Astrocyte (in vitro differentiated cells and primary cell): ENCODE results near the gene SMAD3. TPM values are rescaled to one million over a fixed set of nuclear protein-coding genes. Genes with fewer than 3 reads are reported as not detected.

ENCODE experiments used
- DNase-seq: peaks from one replicate; pipeline ENCODE4 v3.0.0-alpha.2; 2010; ENCODE audit warnings: low read depth
- FAIRE-seq: peaks from 2 replicates; lab custom pipeline; 2011; peaks lifted over from hg19 to GRCh38; lab: Jason Lieb, UNC
- H2AFZ ChIP-seq: 2 replicates; pipeline ENCODE4 v1.6.0; 2012; ENCODE audit warnings: low read depth, low read length, inconsistent platforms
- H3K27ac ChIP-seq: 2 replicates; pipeline ENCODE4 v1.5.1; 2011; ENCODE audit warnings: low read depth, low read length, inconsistent platforms
- H3K27me3 ChIP-seq: 2 replicates; pipeline ENCODE4 v1.6.0; 2011; ENCODE audit warnings: low read length, inconsistent platforms; ENCODE audit not compliant: insufficient read depth
- H3K36me3 ChIP-seq: 2 replicates; pipeline ENCODE4 v1.5.1; 2011; ENCODE audit warnings: low read length, inconsistent platforms; ENCODE audit not compliant: insufficient read depth
- H3K4me1 ChIP-seq: 2 replicates; pipeline ENCODE4 v1.5.1; 2011; ENCODE audit warnings: low read length, inconsistent platforms; ENCODE audit not compliant: insufficient read depth
- H3K4me2 ChIP-seq: 2 replicates; pipeline ENCODE4 v1.6.0; 2012; ENCODE audit warnings: low read length, inconsistent platforms
- H3K4me3 ChIP-seq: 2 replicates; pipeline ENCODE4 v1.5.1; 2011; ENCODE audit warnings: low read depth, mild to moderate bottlenecking, low read length, inconsistent platforms; ENCODE audit not compliant: insufficient read depth
- H3K79me2 ChIP-seq: 2 replicates; pipeline ENCODE4 v1.6.0; 2012; ENCODE audit warnings: mild to moderate bottlenecking, low read length, inconsistent platforms; ENCODE audit not compliant: insufficient read depth
- H3K9ac ChIP-seq: 2 replicates; pipeline ENCODE4 v1.6.0; 2012; ENCODE audit warnings: mild to moderate bottlenecking, low read length, inconsistent platforms
- H3K9me3 ChIP-seq: 2 replicates; pipeline ENCODE4 v1.5.1; 2012; ENCODE audit warnings: low read depth, mild to moderate bottlenecking, low read length, inconsistent platforms; ENCODE audit not compliant: insufficient read depth
- H4K20me1 ChIP-seq: 2 replicates; pipeline ENCODE4 v1.6.0; 2012; ENCODE audit warnings: low read length, inconsistent platforms; ENCODE audit not compliant: insufficient read depth
- H3K27ac Mint-ChIP-seq: one replicate; pipeline ENCODE4 v1.8.0; 2021; ENCODE audit warnings: mild to moderate bottlenecking, mixed read lengths; ENCODE audit not compliant: unreplicated experiment
- H3K27me3 Mint-ChIP-seq: one replicate; pipeline ENCODE4 v1.8.0; 2021; ENCODE audit warnings: low read depth, mixed read lengths; ENCODE audit not compliant: unreplicated experiment
- H3K36me3 Mint-ChIP-seq: one replicate; pipeline ENCODE4 v1.8.0; 2021; ENCODE audit warnings: low read depth, mixed read lengths; ENCODE audit not compliant: unreplicated experiment
- H3K4me1 Mint-ChIP-seq: one replicate; pipeline ENCODE4 v1.8.0; 2021; ENCODE audit warnings: low read depth, mixed read lengths; ENCODE audit not compliant: unreplicated experiment
- H3K4me3 Mint-ChIP-seq: one replicate; pipeline ENCODE4 v1.8.0; 2021; ENCODE audit warnings: mild to moderate bottlenecking, moderate library complexity, mixed read lengths; ENCODE audit not compliant: unreplicated experiment
- H3K9me3 Mint-ChIP-seq: one replicate; pipeline ENCODE4 v1.8.0; 2021; ENCODE audit warnings: mild to moderate bottlenecking, mixed read lengths; ENCODE audit not compliant: unreplicated experiment
- EZH2 ChIP-seq: IDR thresholded peaks from 2 replicates; pipeline ENCODE4 v1.6.1; 2012; ENCODE audit warnings: mild to moderate bottlenecking, low read length, inconsistent platforms; ENCODE audit not compliant: insufficient read depth
- total RNA-seq: library from RNA; stranded (reverse); gene quantifications from 2 replicates; pipeline ENCODE4 v1.2.1, GENCODE V29; 2021
- TF ChIP-seq, protein P1 (sequence below): IDR thresholded peaks from 2 replicates; pipeline ENCODE4 v1.5.1; 2011; ENCODE audit warnings: low read depth, mild to moderate bottlenecking, inconsistent platforms, low read length, moderate library complexity; ENCODE audit not compliant: insufficient read depth

The SMAD3 gene
- total RNA-seq, 1 donor from 2014 or later: 78.0 TPM

DNA sequence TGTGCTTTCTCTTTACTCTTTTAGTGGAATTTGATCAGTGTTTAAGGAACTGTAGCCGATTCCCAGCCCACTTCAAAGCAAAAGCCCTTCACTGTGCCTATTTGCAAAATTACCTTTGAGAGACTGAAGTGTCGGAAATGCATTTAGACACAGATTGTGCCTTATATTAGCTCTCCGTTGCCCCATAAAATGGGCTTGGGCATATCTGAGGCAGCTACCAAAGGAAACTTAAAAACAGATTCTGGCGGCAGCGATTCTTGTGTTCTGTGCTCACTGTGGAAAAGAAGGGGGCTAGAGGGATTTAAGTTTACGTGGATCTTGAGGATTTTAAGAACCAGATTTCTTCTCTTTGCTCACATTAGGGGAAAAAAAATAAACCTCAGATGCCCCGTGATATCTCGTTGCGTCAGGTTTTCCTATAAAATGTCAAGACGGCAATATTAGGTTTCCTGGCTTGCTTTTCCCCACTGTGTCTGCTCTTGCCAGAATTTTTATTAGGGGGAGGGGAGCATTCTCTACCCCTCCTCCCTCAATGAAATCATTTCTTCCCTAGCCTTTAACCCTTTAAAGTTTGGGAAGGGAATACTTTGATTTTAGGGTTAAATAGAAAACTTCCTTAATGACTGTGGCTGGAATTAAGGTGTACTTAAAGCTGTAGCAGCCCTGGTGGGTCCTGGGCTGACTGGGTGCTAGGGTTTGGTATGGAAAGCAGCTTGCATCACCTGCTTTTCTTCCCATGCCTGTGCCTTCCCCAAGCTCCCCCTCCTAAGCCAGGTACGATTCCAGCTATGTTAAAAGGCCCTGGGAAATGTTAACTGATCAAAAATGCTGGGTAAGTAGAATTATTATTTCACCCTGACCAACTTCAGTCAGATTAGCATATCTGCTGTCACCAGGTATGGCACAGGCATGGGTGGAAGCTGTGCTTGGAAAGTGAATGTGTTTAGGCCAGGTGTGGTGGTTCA is 73.8 kb downstream of the SMAD3 start:
- Histone ChIP-seq H2AFZ (no peak overlapping the region), H4K20me1 (peaks cover 6% of the 10 kb centered on the region), H3K27me3 (no peaks in the 10 kb centered on the region), H3K4me3 (no peak overlapping the region), H3K4me1 (peaks cover 69% of the 10 kb centered on the region), H3K36me3 (no peaks in the 10 kb centered on the region), H3K4me2 (peak overlapping the region; percentile 27), H3K27ac (peak overlapping the region; percentile 14), H3K79me2 (peaks cover 99% of the 10 kb centered on the region), H3K9ac (peak overlapping the region; percentile 55), H3K9me3 (no peaks in the 10 kb centered on the region)
- DNase-seq (no peak), FAIRE-seq (no peak)
- Mint-ChIP-seq H3K27ac (no peak overlapping the region), H3K9me3 (no peaks in the 10 kb centered on the region), H3K4me1 (peaks cover 87% of the 10 kb centered on the region), H3K36me3 (peaks cover 10% of the 10 kb centered on the region), H3K27me3 (no peaks in the 10 kb centered on the region), H3K4me3 (no peak overlapping the region)
- no peak for TF ChIP-seq EZH2
- TF ChIP-seq, protein P1, sequence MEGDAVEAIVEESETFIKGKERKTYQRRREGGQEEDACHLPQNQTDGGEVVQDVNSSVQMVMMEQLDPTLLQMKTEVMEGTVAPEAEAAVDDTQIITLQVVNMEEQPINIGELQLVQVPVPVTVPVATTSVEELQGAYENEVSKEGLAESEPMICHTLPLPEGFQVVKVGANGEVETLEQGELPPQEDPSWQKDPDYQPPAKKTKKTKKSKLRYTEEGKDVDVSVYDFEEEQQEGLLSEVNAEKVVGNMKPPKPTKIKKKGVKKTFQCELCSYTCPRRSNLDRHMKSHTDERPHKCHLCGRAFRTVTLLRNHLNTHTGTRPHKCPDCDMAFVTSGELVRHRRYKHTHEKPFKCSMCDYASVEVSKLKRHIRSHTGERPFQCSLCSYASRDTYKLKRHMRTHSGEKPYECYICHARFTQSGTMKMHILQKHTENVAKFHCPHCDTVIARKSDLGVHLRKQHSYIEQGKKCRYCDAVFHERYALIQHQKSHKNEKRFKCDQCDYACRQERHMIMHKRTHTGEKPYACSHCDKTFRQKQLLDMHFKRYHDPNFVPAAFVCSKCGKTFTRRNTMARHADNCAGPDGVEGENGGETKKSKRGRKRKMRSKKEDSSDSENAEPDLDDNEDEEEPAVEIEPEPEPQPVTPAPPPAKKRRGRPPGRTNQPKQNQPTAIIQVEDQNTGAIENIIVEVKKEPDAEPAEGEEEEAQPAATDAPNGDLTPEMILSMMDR: no peak

DNA sequence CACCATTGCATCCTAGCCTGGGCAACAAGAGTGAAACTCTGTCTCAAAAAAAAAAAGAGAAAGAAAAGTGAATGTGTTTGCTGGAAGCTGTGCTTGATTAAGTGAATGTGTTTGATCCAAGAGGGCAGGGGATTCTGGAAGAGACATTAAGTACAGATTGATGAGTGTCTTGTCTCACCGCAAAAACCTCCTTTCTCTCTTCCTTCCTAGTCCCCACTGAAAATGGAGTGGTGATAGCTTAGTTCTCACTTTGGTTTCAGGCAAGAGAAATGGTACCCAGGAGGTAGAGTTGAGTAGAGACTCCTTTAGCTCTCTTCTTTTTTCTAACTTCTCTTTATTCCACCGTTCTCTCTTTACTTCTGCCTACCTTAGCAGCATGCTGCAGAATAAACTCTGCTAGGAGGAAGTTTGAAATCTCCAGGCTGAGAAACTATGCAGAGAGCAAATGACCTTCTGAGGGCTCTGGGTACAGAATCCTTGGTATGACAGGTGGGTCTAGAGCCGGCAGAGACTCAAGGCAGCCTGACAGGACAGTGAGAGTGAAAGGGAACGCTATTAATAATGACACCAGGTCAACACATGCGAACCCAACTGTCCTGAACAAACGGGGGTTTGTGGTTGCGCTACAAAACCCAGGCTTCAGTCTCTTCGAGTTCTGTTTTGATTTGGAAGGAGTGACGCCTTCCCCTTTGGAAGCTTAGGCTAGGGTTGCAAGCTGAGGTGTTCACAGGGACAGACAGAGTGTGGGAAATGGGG is 74.9 kb downstream of the SMAD3 start:
- Histone ChIP-seq H3K9ac (no peak overlapping the region), H3K36me3 (no peaks in the 10 kb centered on the region), H3K4me3 (no peak overlapping the region), H3K4me2 (no peak overlapping the region), H3K27ac (no peak overlapping the region), H2AFZ (no peak overlapping the region), H3K9me3 (no peaks in the 10 kb centered on the region), H3K79me2 (peaks cover 98% of the 10 kb centered on the region), H4K20me1 (no peaks in the 10 kb centered on the region), H3K4me1 (peaks cover 69% of the 10 kb centered on the region), H3K27me3 (no peaks in the 10 kb centered on the region)
- H3K9me3 Mint-ChIP-seq: no peaks in the 10 kb centered on the region
- no peak overlapping the region for H3K4me3 Mint-ChIP-seq
- H3K27ac Mint-ChIP-seq: no peak overlapping the region
- peaks cover 10% of the 10 kb centered on the region for H3K36me3 Mint-ChIP-seq
- no peak for TF ChIP-seq EZH2
- TF ChIP-seq, protein P1: no peak
- FAIRE-seq (no peak), DNase-seq (no peak)
- no peaks in the 10 kb centered on the region for H3K27me3 Mint-ChIP-seq
- peaks cover 87% of the 10 kb centered on the region for H3K4me1 Mint-ChIP-seq
